Measurements from ENCODE around the gene CFD.

DNA sequence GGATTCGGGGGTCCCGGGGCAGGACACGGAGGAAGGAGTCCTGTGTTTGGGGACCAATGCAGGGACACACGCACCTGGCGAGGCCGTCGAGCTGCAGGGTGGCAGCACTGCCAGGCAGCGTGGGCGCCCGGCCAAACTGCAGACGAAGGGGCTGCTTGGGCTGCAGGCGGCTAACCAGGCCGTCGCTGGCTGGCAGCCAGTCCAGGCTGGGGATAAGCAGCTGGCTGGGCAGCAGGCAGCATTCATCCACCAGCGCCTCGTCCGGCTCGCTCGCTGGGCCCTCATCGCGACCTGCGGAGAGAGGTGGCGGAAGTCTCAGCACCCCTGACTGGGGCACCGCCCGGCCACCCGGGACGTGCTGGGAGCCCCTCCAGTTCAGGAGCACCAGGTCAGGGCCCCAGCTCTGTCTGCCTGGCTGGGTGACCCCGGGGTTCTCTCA, 11.5 kb downstream of the CFD start:
- TF ChIP-seq, protein P1, sequence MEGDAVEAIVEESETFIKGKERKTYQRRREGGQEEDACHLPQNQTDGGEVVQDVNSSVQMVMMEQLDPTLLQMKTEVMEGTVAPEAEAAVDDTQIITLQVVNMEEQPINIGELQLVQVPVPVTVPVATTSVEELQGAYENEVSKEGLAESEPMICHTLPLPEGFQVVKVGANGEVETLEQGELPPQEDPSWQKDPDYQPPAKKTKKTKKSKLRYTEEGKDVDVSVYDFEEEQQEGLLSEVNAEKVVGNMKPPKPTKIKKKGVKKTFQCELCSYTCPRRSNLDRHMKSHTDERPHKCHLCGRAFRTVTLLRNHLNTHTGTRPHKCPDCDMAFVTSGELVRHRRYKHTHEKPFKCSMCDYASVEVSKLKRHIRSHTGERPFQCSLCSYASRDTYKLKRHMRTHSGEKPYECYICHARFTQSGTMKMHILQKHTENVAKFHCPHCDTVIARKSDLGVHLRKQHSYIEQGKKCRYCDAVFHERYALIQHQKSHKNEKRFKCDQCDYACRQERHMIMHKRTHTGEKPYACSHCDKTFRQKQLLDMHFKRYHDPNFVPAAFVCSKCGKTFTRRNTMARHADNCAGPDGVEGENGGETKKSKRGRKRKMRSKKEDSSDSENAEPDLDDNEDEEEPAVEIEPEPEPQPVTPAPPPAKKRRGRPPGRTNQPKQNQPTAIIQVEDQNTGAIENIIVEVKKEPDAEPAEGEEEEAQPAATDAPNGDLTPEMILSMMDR (IDR thresholded peaks at IDR 0.05) = no peak
- TF ChIP-seq POLR2A (IDR thresholded peaks at IDR 0.05) = no peak

Data from esophagus squamous epithelium (tissue), 4 donors.